ENCODE data around the gene BTN3A1. TPM values are rescaled to one million over a fixed set of nuclear protein-coding genes. Genes with fewer than 3 reads are reported as not detected.
A peak's percentile ranks its signal among the peaks of the same experiment; 100 is the strongest.

Gene BTN3A1
- total and polyA plus RNA-seq, 10 of the 15 experiments (the other 5 are each of a cell fraction or from before 2014, with no cell fraction given), result 5.6 to 60.1 (median 16.1) TPM

GRCh38 chr6:26401987-26402658, at the start of gene BTN3A1 (continued):
- TF ChIP-seq E2F8 (IDR thresholded peaks at IDR 0.05; ENCODE audit: low read depth, partially characterized antibody), result no peak
- peak; percentile 62 for TF ChIP-seq POLR2A (IDR thresholded peaks at IDR 0.05; ENCODE audit: low read depth, low read length)
- peak; percentile 69; the same call in 1 of the 2 replicates for TF ChIP-seq SIN3A (IDR thresholded peaks at IDR 0.05; ENCODE audit: low read depth, low read length)
- TF ChIP-seq STAT3 (IDR thresholded peaks at IDR 0.05; ENCODE audit: low read depth, low read length), result no peak
- TF ChIP-seq SPI1 (IDR thresholded peaks at IDR 0.05; ENCODE audit: borderline replicate concordance, insufficient read depth, low read depth, low read length), result no peak
- TF ChIP-seq CBX5 (IDR thresholded peaks at IDR 0.05; ENCODE audit: low read depth), result no peak
- no peak for TF ChIP-seq KLF5 (IDR thresholded peaks at IDR 0.05; ENCODE audit: partially characterized antibody)
- TF ChIP-seq NFXL1 (IDR thresholded peaks at IDR 0.05; ENCODE audit: borderline replicate concordance), result no peak
- no peak for TF ChIP-seq STAT1 (conservative IDR thresholded peaks at IDR 0.05)
- TF ChIP-seq CREM (IDR thresholded peaks at IDR 0.05; ENCODE audit: low read depth), result peak; percentile 87
- TF ChIP-seq ZNF217 (IDR thresholded peaks at IDR 0.05), result no peak
- TF ChIP-seq EED (IDR thresholded peaks at IDR 0.05; ENCODE audit: low read depth), result no peak
- no peak for TF ChIP-seq KAT2A (conservative IDR thresholded peaks at IDR 0.05; ENCODE audit: control insufficient read depth, low read depth, low read length)
- no peak for TF ChIP-seq ZNF622 (IDR thresholded peaks at IDR 0.05)
- TF ChIP-seq, protein P1, sequence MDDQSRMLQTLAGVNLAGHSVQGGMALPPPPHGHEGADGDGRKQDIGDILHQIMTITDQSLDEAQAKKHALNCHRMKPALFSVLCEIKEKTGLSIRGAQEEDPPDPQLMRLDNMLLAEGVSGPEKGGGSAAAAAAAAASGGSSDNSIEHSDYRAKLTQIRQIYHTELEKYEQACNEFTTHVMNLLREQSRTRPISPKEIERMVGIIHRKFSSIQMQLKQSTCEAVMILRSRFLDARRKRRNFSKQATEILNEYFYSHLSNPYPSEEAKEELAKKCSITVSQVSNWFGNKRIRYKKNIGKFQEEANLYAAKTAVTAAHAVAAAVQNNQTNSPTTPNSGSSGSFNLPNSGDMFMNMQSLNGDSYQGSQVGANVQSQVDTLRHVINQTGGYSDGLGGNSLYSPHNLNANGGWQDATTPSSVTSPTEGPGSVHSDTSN (IDR thresholded peaks at IDR 0.05; ENCODE audit: insufficient replicate concordance, low read depth, low read length), result no peak
- peak; percentile 62 for TF ChIP-seq NBN (IDR thresholded peaks at IDR 0.05)
- no peak for TF ChIP-seq CUX1 (IDR thresholded peaks at IDR 0.05; ENCODE audit: insufficient replicate concordance, low read depth, low read length)
- no peak for TF ChIP-seq FOXK2 (IDR thresholded peaks at IDR 0.05)
- TF ChIP-seq BMI1 (IDR thresholded peaks at IDR 0.05; ENCODE audit: borderline replicate concordance), result no peak
- no peak for TF ChIP-seq JUNB (IDR thresholded peaks at IDR 0.05)
